ENCODE results near the gene AIP. TPM values are rescaled to one million over a fixed set of nuclear protein-coding genes. Genes with fewer than 3 reads are reported as not detected.

The AIP gene
- total and polyA plus RNA-seq, 9 of the 15 experiments (the other 6 are each of a cell fraction or from before 2014, with no cell fraction given), result 5.2 to 92.5 (median 52.7) TPM

DNA sequence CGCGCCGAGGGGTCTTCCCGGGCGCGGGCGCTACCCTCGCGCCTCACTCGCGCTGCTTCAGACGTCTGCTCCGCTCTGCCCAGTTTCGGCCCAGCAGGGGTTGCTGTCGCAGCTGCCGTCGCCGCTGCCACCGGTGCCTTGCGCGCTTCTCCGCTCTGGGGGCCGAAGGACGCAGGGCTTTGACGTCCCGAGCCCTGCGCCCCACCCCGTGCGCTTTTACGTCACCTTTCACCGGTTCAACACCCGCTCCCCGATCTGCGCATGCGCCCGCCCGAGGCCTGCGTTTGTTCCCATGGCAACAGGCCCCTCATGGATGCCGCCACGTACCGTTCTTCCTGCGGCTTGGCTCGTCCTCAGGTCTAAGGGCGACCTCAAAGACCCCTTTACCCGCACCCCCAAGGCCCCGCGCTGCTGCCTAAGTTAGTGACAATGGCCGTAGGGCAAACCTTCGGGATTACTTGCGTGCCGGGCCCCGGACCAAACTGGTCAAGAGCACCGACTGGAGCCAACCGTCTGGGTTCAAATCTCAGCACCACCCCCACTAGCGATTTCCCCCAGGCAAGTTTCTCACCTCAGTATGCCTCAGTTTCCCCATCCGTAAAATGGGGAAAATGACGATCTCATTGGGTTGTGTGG is 25.8 kb downstream of the AIP start (continued):
- TF ChIP-seq HMBOX1 (IDR thresholded peaks at IDR 0.05), result no peak
- peak; percentile 96 for TF ChIP-seq RBM22 (IDR thresholded peaks at IDR 0.05; ENCODE audit: low read depth, low read length, poor library complexity, severe bottlenecking)
- peak; percentile 36 for TF ChIP-seq TAF1 (IDR thresholded peaks at IDR 0.05; ENCODE audit: control insufficient read depth, extremely low read depth, insufficient read depth, low read length, severe bottlenecking)
- TF ChIP-seq ZNF41 (CRISPR knock-in tag; conservative IDR thresholded peaks at IDR 0.05), result no peak
- TF ChIP-seq ZBTB33 (CRISPR knock-in tag; IDR thresholded peaks at IDR 0.05), result 0 out of 2 replicates have a peak, but pooled peaks have one; percentile 4
- TF ChIP-seq, protein P1, sequence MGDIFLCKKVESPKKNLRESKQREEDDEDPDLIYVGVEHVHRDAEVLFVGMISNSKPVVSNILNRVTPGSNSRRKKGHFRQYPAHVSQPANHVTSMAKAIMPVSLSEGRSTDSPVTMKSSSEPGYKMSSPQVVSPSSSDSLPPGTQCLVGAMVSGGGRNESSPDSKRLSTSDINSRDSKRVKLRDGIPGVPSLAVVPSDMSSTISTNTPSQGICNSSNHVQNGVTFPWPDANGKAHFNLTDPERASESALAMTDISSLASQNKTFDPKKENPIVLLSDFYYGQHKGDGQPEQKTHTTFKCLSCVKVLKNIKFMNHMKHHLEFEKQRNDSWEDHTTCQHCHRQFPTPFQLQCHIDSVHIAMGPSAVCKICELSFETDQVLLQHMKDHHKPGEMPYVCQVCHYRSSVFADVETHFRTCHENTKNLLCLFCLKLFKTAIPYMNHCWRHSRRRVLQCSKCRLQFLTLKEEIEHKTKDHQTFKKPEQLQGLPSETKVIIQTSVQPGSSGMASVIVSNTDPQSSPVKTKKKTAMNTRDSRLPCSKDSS (IDR thresholded peaks at IDR 0.05; ENCODE audit: low read depth, partially characterized antibody), result no peak
- TF ChIP-seq, protein P2, sequence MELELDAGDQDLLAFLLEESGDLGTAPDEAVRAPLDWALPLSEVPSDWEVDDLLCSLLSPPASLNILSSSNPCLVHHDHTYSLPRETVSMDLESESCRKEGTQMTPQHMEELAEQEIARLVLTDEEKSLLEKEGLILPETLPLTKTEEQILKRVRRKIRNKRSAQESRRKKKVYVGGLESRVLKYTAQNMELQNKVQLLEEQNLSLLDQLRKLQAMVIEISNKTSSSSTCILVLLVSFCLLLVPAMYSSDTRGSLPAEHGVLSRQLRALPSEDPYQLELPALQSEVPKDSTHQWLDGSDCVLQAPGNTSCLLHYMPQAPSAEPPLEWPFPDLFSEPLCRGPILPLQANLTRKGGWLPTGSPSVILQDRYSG (tag; conservative IDR thresholded peaks at IDR 0.05; ENCODE audit: low read depth), result no peak

Measured in K562 (cell line).